ENCODE data around the gene SNX32. TPM values are rescaled to one million over a fixed set of nuclear protein-coding genes. Genes with fewer than 3 reads are reported as not detected.

SNX32 gene
- total and polyA plus RNA-seq, 9 of the 15 experiments (the other 6 are each of a cell fraction or from before 2014, with no cell fraction given) = 0.03 TPM; not detected in 7

GRCh38 chr11:65809496-65809895, 24.3 kb upstream of the SNX32 start:
- H3K27me3 ChIP-seq (ENCODE audit: control insufficient read depth in 2 of 2, insufficient read depth in 2 of 2, low read length in 2 of 2) = peaks cover 37 to 46% of the 10 kb centered on the region in 2 experiments; a peak in 4 of 5 replicates
- peaks cover 4 to 5% of the 10 kb centered on the region in 2 experiments; a peak in 3 of 5 replicates for H3K4me1 ChIP-seq (replicated peaks in 1 of 2; ENCODE audit: control insufficient read depth in 2 of 2, insufficient read depth in 2 of 2, low read length in 2 of 2)
- H3K79me2 ChIP-seq (ENCODE audit: control insufficient read depth, insufficient read depth, low read length) = no peaks in the 10 kb centered on the region
- CTCF ChIA-PET (ENCODE audit: low intra/inter-chr PET ratio) = interaction anchor here (0.6 kb wide), 1 partner anchor 39 kb away, joined by 3 read pairs; no protein-coding TSS in a partner anchor
- H3K9me1 ChIP-seq (ENCODE audit: control insufficient read depth, insufficient read depth, low read length) = no peaks in the 10 kb centered on the region
- POLR2A ChIA-PET = interaction anchor here (1.1 kb wide), 1 partner anchor 14 kb away, joined by 3 read pairs; no protein-coding TSS in a partner anchor
- 4% methylated on average over 9 of the region's 9 CpGs for WGBS (ENCODE audit: insufficient coverage, low coverage, missing lambda C conversion rate)
- H3K4me2 ChIP-seq (ENCODE audit: insufficient read depth, low read length) = no peak overlapping the region
- no peak overlapping the region for H3K4me3 ChIP-seq
- H3K36me3 ChIP-seq (ENCODE audit: control insufficient read depth, insufficient read depth, low read length) = no peaks in the 10 kb centered on the region
- H3K27ac ChIP-seq (ENCODE audit: extremely low read depth, low read depth, low read length) = no peak overlapping the region
- no peak for ATAC-seq
- H3K9me3 ChIP-seq (replicated peaks; ENCODE audit: control insufficient read depth, insufficient read depth, low read depth, low read length) = no peaks in the 10 kb centered on the region
- FAIRE-seq = no peak
- BruUV-seq (replicated peaks) = no TSS peak
- no peak for DNase-seq (ENCODE audit: extremely low read depth in 1 of 4, low spot score in 3 of 4)
- intact Hi-C loops (cut with micrococcal nuclease) (no loop called here), in situ Hi-C loops (cut with MboI) (no loop called here)
- H4K20me1 ChIP-seq (replicated peaks; ENCODE audit: control insufficient read depth, insufficient read depth, low read length) = 0 out of 2 replicates have a peak, but pooled peaks cover 5% of the 10 kb centered on the region
- H2AFZ ChIP-seq (ENCODE audit: low read depth, low read length) = no peak overlapping the region
- peak overlapping the region in 1 of 2 experiments; percentile 27; a peak in 1 of 4 replicates for H3K9ac ChIP-seq (ENCODE audit: insufficient read depth in 1 of 2, low read depth in 2 of 2, low read length in 2 of 2)
- TF ChIP-seq ELK3 (CRISPR knock-in tag; IDR thresholded peaks at IDR 0.05) = no peak
- no peak for TF ChIP-seq SRSF3 (IDR thresholded peaks at IDR 0.05; ENCODE audit: insufficient read depth, low read length)
- TF ChIP-seq AFF1 (IDR thresholded peaks at IDR 0.05; ENCODE audit: low read depth in 1 of 2, partially characterized antibody in 2 of 2) = no peak
- no peak for TF ChIP-seq RBM34 (IDR thresholded peaks at IDR 0.05; ENCODE audit: borderline replicate concordance, insufficient read depth, low read length)
- no peak for TF ChIP-seq E4F1 (CRISPR knock-in tag; IDR thresholded peaks at IDR 0.05; ENCODE audit: borderline replicate concordance)
- no peak for TF ChIP-seq ZBTB7A (IDR thresholded peaks at IDR 0.05; ENCODE audit: borderline replicate concordance, control insufficient read depth, low read depth, low read length)
- no peak for TF ChIP-seq SNAPC5 (CRISPR knock-in tag; IDR thresholded peaks at IDR 0.05)
- no peak for TF ChIP-seq THAP7 (CRISPR knock-in tag; IDR thresholded peaks at IDR 0.05)
- no peak for TF ChIP-seq E2F1 (CRISPR knock-in tag; IDR thresholded peaks at IDR 0.05)
- TF ChIP-seq SP1 (CRISPR knock-in tag; IDR thresholded peaks at IDR 0.05) = no peak
